ENCODE measurements around the gene TROAP.
"Not testable (repeated sequence)": the region's sequence is repeated elsewhere in the genome, so short reads cannot be mapped to it uniquely, and the experiment has no call there.

The TROAP gene

GRCh38 chr12:49322708-49323523 lies at the start of gene TROAP:
Gene TROAP, plus strand, starts transcription at chr12:49323255. Its CDS starts 354 bp downstream, at chr12:49323609.
- DNase-seq (ENCODE audit: low read depth in 2 of 2): peak; percentile 93 to 94

GRCh38 chr12:49273726-49274395 lies 49.2 kb upstream of the TROAP start:
- no peak for DNase-seq (ENCODE audit: low read depth in 2 of 2)

- no peak for DNase-seq (ENCODE audit: low read depth in 2 of 2)
These were observed 48.5 kb upstream of the TROAP start for GRCh38 chr12:49274396-49275069.

GRCh38 chr12:49276304-49277290 lies 46.5 kb upstream of the TROAP start:
- DNase-seq (ENCODE audit: low read depth in 2 of 2): no peak

GRCh38 chr12:49277466-49277865 lies 45.6 kb upstream of the TROAP start:
- DNase-seq (ENCODE audit: low read depth in 2 of 2): no peak

GRCh38 chr12:49279706-49280159 lies 43.3 kb upstream of the TROAP start:
- DNase-seq (ENCODE audit: low read depth in 2 of 2): no peak

- DNase-seq (ENCODE audit: low read depth in 2 of 2): not testable (repeated sequence)
These were observed 42.5 kb upstream of the TROAP start for GRCh38 chr12:49280545-49280944.

GRCh38 chr12:49282302-49282701 lies 40.8 kb upstream of the TROAP start:
- DNase-seq (ENCODE audit: low read depth in 2 of 2): no peak

- DNase-seq (ENCODE audit: low read depth in 2 of 2): not testable (repeated sequence)
These were observed 40.2 kb upstream of the TROAP start for GRCh38 chr12:49282740-49283375.

GRCh38 chr12:49283541-49284429 lies 39.3 kb upstream of the TROAP start:
- DNase-seq (ENCODE audit: low read depth in 2 of 2): no peak

GRCh38 chr12:49284672-49285071 lies 38.4 kb upstream of the TROAP start:
- no peak for DNase-seq (ENCODE audit: low read depth in 2 of 2)

- DNase-seq (ENCODE audit: low read depth in 2 of 2): no peak
These were observed 35.2 kb upstream of the TROAP start for GRCh38 chr12:49287876-49288275.

GRCh38 chr12:49288412-49288853 lies 34.6 kb upstream of the TROAP start:
- peak in 1 of 2 donors; percentile 56 for DNase-seq (ENCODE audit: low read depth in 2 of 2)

- no peak for DNase-seq (ENCODE audit: low read depth in 2 of 2)
These were observed 34.0 kb upstream of the TROAP start for GRCh38 chr12:49288922-49289555.

GRCh38 chr12:49292729-49293055 lies 30.4 kb upstream of the TROAP start:
- no peak for DNase-seq (ENCODE audit: low read depth in 2 of 2)

- no peak for DNase-seq (ENCODE audit: low read depth in 2 of 2)
These were observed 29.7 kb upstream of the TROAP start for GRCh38 chr12:49293056-49293956.

- DNase-seq (ENCODE audit: low read depth in 2 of 2): no peak
These were observed 28.8 kb upstream of the TROAP start for GRCh38 chr12:49294086-49294803.

- DNase-seq (ENCODE audit: low read depth in 2 of 2): no peak
These were observed 28.3 kb upstream of the TROAP start for GRCh38 chr12:49294804-49295081.
